ENCODE measurements around the gene PEX11G.

The PEX11G gene

GRCh38 chr19:7522072-7522922, 33.5 kb upstream of the PEX11G start, which contains the start of gene MCOLN1:
Gene MCOLN1 (plus strand): TSS chr19:7522624. CDS start chr19:7522751, 127 bp downstream.
- POLR2A ChIA-PET: interaction anchor here (0.6 to 3.0 kb wide), 7 partner anchors 11 to 164 kb away, joined by 3 to 42 read pairs (median 3); partner anchors contain the start of gene PNPLA6
- CTCF ChIA-PET: interaction anchor here (0.6 to 3.8 kb wide), 4 partner anchors 11 to 168 kb away, joined by 3 to 21 read pairs (median 8); a partner anchor contains a TSS
- DNase-seq (ENCODE audit: low read depth, low spot score): peak; percentile 46
- TF ChIP-seq CTCF (IDR thresholded peaks at IDR 0.05; ENCODE audit: insufficient read depth, low read length, missing control alignments): no peak
- H3K4me3 ChIP-seq (ENCODE audit: low read depth, low read length): peak within 1 kb of the TSS; percentile 70

- POLR2A ChIA-PET: interaction anchor here (0.6 to 3.0 kb wide), 4 partner anchors 12 to 129 kb away, joined by 3 to 42 read pairs (median 4); partner anchors contain the start of gene PNPLA6
- no peak for TF ChIP-seq CTCF (IDR thresholded peaks at IDR 0.05; ENCODE audit: insufficient read depth, low read length, missing control alignments)
- CTCF ChIA-PET: interaction anchor here (0.6 to 3.8 kb wide), 4 partner anchors 12 to 167 kb away, joined by 3 to 21 read pairs (median 8); partner anchors contain the start of gene PNPLA6
- DNase-seq (ENCODE audit: low read depth, low spot score): no peak
- H3K4me3 ChIP-seq (ENCODE audit: low read depth, low read length): peak overlapping the region; percentile 70
Observed at GRCh38 chr19:7521551-7522071, 32.8 kb upstream of the PEX11G start.

GRCh38 chr19:7520131-7521051, 31.6 kb upstream of the PEX11G start:
- no peak overlapping the region for H3K4me3 ChIP-seq (ENCODE audit: low read depth, low read length)
- no peak for TF ChIP-seq CTCF (IDR thresholded peaks at IDR 0.05; ENCODE audit: insufficient read depth, low read length, missing control alignments)
- DNase-seq (ENCODE audit: low read depth, low spot score): no peak
- POLR2A ChIA-PET: interaction anchor here (1.8 kb wide), 1 partner anchor 14 kb away, joined by 5 read pairs; no protein-coding TSS in a partner anchor
- CTCF ChIA-PET: interaction anchor here (1.5 to 3.8 kb wide), 2 partner anchors 23 to 166 kb away, joined by 5 to 21 read pairs; a partner anchor contains a TSS

GRCh38 chr19:7519361-7520130, 30.7 kb upstream of the PEX11G start:
- no peak for TF ChIP-seq CTCF (IDR thresholded peaks at IDR 0.05; ENCODE audit: insufficient read depth, low read length, missing control alignments)
- POLR2A ChIA-PET: interaction anchor here (1.8 kb wide), 1 partner anchor 15 kb away, joined by 5 read pairs; no protein-coding TSS in a partner anchor
- no peak for DNase-seq (ENCODE audit: low read depth, low spot score)
- no peak overlapping the region for H3K4me3 ChIP-seq (ENCODE audit: low read depth, low read length)
- CTCF ChIA-PET: no interaction called here

GRCh38 chr19:7516878-7517277, 28.0 kb upstream of the PEX11G start:
- peak overlapping the region; percentile 68 for H3K4me3 ChIP-seq (ENCODE audit: low read depth, low read length)
- CTCF ChIA-PET: interaction anchor here (0.9 to 1.4 kb wide), 2 partner anchors 22 to 137 kb away, joined by 3 to 4 read pairs; no protein-coding TSS in a partner anchor
- no peak for TF ChIP-seq CTCF (IDR thresholded peaks at IDR 0.05; ENCODE audit: insufficient read depth, low read length, missing control alignments)
- no peak for DNase-seq (ENCODE audit: low read depth, low spot score)
- POLR2A ChIA-PET: interaction anchor here (1.6 kb wide), 1 partner anchor 9 kb away, joined by 4 read pairs; no protein-coding TSS in a partner anchor

Measured in AG04449 (cell line).